ENCODE results near the gene TPI1.

Gene TPI1

GRCh38 chr12:6915789-6916285, 48.5 kb downstream of the TPI1 start:
- no peak for TF ChIP-seq SIN3A (IDR thresholded peaks at IDR 0.05; ENCODE audit: borderline replicate concordance, insufficient read depth, low read length)
- TF ChIP-seq REST (IDR thresholded peaks at IDR 0.05; ENCODE audit: insufficient read depth in 1 of 2, low read depth in 2 of 2, low read length in 2 of 2), result no peak
- no peak for TF ChIP-seq TAF1 (IDR thresholded peaks at IDR 0.05; ENCODE audit: borderline replicate concordance, insufficient read depth, low read length)
- no peak for TF ChIP-seq FOXP2 (optimal IDR thresholded peaks at IDR 0.05; ENCODE audit: borderline replicate concordance, extremely low read depth, extremely low read length, insufficient read depth)

- no peak for TF ChIP-seq REST (IDR thresholded peaks at IDR 0.05; ENCODE audit: insufficient read depth in 1 of 2, low read depth in 2 of 2, low read length in 2 of 2)
- TF ChIP-seq SIN3A (IDR thresholded peaks at IDR 0.05; ENCODE audit: borderline replicate concordance, insufficient read depth, low read length), result no peak
- no peak for TF ChIP-seq FOXP2 (optimal IDR thresholded peaks at IDR 0.05; ENCODE audit: borderline replicate concordance, extremely low read depth, extremely low read length, insufficient read depth)
- no peak for TF ChIP-seq POLR2AphosphoS5 (IDR thresholded peaks at IDR 0.05; ENCODE audit: low read depth, low read length)
- no peak for TF ChIP-seq TAF1 (IDR thresholded peaks at IDR 0.05; ENCODE audit: borderline replicate concordance, insufficient read depth, low read length)
Observed at GRCh38 chr12:6916426-6917200, 49.3 kb downstream of the TPI1 start.

- TF ChIP-seq POLR2AphosphoS5 (IDR thresholded peaks at IDR 0.05; ENCODE audit: low read depth, low read length), result no peak
- TF ChIP-seq TAF1 (IDR thresholded peaks at IDR 0.05; ENCODE audit: borderline replicate concordance, insufficient read depth, low read length), result no peak
- TF ChIP-seq SIN3A (IDR thresholded peaks at IDR 0.05; ENCODE audit: borderline replicate concordance, insufficient read depth, low read length), result no peak
- no peak for TF ChIP-seq REST (IDR thresholded peaks at IDR 0.05; ENCODE audit: insufficient read depth in 1 of 2, low read depth in 2 of 2, low read length in 2 of 2)
- no peak for TF ChIP-seq FOXP2 (optimal IDR thresholded peaks at IDR 0.05; ENCODE audit: borderline replicate concordance, extremely low read depth, extremely low read length, insufficient read depth)
Observed at GRCh38 chr12:6917491-6918231, 50.3 kb downstream of the TPI1 start.

- TF ChIP-seq TAF1 (IDR thresholded peaks at IDR 0.05; ENCODE audit: borderline replicate concordance, insufficient read depth, low read length), result no peak
- TF ChIP-seq SIN3A (IDR thresholded peaks at IDR 0.05; ENCODE audit: borderline replicate concordance, insufficient read depth, low read length), result no peak
- TF ChIP-seq POLR2AphosphoS5 (IDR thresholded peaks at IDR 0.05; ENCODE audit: low read depth, low read length), result no peak
- TF ChIP-seq REST (IDR thresholded peaks at IDR 0.05; ENCODE audit: insufficient read depth in 1 of 2, low read depth in 2 of 2, low read length in 2 of 2), result no peak
- no peak for TF ChIP-seq FOXP2 (optimal IDR thresholded peaks at IDR 0.05; ENCODE audit: borderline replicate concordance, extremely low read depth, extremely low read length, insufficient read depth)
Observed at GRCh38 chr12:6919588-6919987, 52.3 kb downstream of the TPI1 start.

Measured in PFSK-1 (cell line).